Thyroid gland (tissue), 4 donors: ENCODE data around the gene LENG1. TPM values are rescaled to one million over a fixed set of nuclear protein-coding genes. Genes with fewer than 3 reads are reported as not detected.

Experiments
- DNase-seq, 2 donors: peaks; one replicate each; pipeline ENCODE4 v3.0.0-alpha.2; 2019
- H3K27ac ChIP-seq, 3 donors: fragments of 200-600 bp; sonication (generic); 1 replicate in 2 of 3; 2 replicates in 1 of 3; pipeline ENCODE4 v1.5.1; 2016 to 2019; ENCODE audit warnings: mild to moderate bottlenecking in 1 of 3, moderate library complexity in 1 of 3
- H3K27me3 ChIP-seq: fragments of 200-600 bp; sonication (generic); one replicate; pipeline ENCODE4 v1.5.1; 2019
- H3K36me3 ChIP-seq, 2 donors: fragments of 200-600 bp; sonication (generic); one replicate each; pipeline ENCODE4 v1.5.1; 2016 to 2019
- H3K4me1 ChIP-seq, 2 donors: fragments of 200-600 bp; sonication (generic); one replicate each; pipeline ENCODE4 v1.5.1; 2017 to 2019
- H3K4me3 ChIP-seq, 3 donors: fragments of 200-600 bp; sonication (generic); replicated peaks in 1 of 3; 1 replicate in 2 of 3; 2 replicates in 1 of 3; pipeline ENCODE4 v1.5.1; 2016; ENCODE audit warnings: mild to moderate bottlenecking in 1 of 3
- H3K9me3 ChIP-seq: fragments of 200-600 bp; sonication (generic); one replicate; pipeline ENCODE4 v1.5.1; 2017
- POLR2A ChIP-seq, 2 donors: fragments of 450-650 bp; IDR thresholded peaks; one replicate each; pipeline ENCODE4 v1.6.1; 2017; ENCODE audit warnings: antibody characterized with exemption in 2 of 2, mild to moderate bottlenecking in 2 of 2, moderate library complexity in 1 of 2
- WGBS, 2 donors: methylation state at CpG; one replicate each; pipeline ENCODE4 v1.1.5; 2017; 5-methylcytosine and 5-hydroxymethylcytosine counted together
- intact Hi-C: fragments of 100-400 bp; cut with DNase I; formaldehyde crosslinking; loops from one replicate; pipeline ENCODE4 v1.15.1; 2023
- total RNA-seq, 4 donors: library from RNA; depleted of rRNA; stranded (reverse); fragments of >200 nt; gene quantifications; one replicate each; pipeline ENCODE4 v1.2.3, GENCODE V29; 2016
- TF ChIP-seq, protein P1 (sequence below), 6 experiments: fragments of 200-600 bp in 3 of 6; fragments of 450-650 bp in 3 of 6; sonication (generic) in 3 of 6; IDR thresholded peaks; one replicate each; pipeline ENCODE4 v1.5.1; 2016 to 2019; ENCODE audit warnings: antibody characterized with exemption in 6 of 6, mild to moderate bottlenecking in 2 of 6, inconsistent platforms in 1 of 6, moderate library complexity in 1 of 6

LENG1 gene
- total RNA-seq, 4 donors from 2014 or later: 6.3 to 14.5 (median 8.2) TPM

DNA sequence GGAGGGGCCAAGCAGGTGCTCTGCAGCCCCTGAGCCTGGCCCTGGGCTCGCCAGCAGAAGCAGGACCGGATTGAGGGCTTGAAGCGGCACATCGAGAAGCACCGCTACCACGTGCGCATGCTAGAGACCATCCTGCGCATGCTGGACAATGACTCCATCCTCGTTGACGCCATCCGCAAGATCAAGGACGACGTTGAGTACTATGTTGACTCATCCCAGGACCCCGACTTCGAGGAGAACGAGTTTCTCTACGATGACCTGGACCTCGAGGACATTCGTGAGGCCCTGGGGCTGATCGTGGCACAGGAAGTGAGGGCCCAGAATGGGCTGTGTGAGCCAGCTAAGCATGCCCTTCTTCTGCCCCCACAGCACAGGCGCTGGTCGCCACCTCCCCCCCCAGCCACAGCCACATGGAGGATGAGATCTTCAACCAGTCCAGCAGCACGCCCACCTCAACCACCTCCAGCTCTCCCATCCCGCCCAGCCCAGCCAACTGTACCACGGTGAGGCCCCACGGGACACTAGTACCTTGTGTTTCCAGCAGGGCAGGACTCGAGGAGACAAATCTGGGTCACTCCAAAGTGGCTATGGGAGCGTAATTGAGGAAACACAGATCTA lies 13.9 kb downstream of the LENG1 start:
- WGBS, 2 donors: 94 to 95% methylated on average over 15 to 22 of the region's 28 CpGs
- peaks cover 6 to 12% of the 10 kb centered on the region in 2 donors for H3K4me1 ChIP-seq
- H3K9me3 ChIP-seq: no peaks in the 10 kb centered on the region
- TF ChIP-seq, protein P1, sequence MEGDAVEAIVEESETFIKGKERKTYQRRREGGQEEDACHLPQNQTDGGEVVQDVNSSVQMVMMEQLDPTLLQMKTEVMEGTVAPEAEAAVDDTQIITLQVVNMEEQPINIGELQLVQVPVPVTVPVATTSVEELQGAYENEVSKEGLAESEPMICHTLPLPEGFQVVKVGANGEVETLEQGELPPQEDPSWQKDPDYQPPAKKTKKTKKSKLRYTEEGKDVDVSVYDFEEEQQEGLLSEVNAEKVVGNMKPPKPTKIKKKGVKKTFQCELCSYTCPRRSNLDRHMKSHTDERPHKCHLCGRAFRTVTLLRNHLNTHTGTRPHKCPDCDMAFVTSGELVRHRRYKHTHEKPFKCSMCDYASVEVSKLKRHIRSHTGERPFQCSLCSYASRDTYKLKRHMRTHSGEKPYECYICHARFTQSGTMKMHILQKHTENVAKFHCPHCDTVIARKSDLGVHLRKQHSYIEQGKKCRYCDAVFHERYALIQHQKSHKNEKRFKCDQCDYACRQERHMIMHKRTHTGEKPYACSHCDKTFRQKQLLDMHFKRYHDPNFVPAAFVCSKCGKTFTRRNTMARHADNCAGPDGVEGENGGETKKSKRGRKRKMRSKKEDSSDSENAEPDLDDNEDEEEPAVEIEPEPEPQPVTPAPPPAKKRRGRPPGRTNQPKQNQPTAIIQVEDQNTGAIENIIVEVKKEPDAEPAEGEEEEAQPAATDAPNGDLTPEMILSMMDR (IDR thresholded peaks at IDR 0.05): no peak
- TF ChIP-seq POLR2A (IDR thresholded peaks at IDR 0.05): no peak
- H3K27ac ChIP-seq: no peak overlapping the region
- intact Hi-C loops: no loop called here
- peaks cover 80 to 81% of the 10 kb centered on the region in 2 donors for H3K36me3 ChIP-seq
- H3K4me3 ChIP-seq: no peak overlapping the region
- H3K27me3 ChIP-seq: no peaks in the 10 kb centered on the region
- no peak for DNase-seq

DNA sequence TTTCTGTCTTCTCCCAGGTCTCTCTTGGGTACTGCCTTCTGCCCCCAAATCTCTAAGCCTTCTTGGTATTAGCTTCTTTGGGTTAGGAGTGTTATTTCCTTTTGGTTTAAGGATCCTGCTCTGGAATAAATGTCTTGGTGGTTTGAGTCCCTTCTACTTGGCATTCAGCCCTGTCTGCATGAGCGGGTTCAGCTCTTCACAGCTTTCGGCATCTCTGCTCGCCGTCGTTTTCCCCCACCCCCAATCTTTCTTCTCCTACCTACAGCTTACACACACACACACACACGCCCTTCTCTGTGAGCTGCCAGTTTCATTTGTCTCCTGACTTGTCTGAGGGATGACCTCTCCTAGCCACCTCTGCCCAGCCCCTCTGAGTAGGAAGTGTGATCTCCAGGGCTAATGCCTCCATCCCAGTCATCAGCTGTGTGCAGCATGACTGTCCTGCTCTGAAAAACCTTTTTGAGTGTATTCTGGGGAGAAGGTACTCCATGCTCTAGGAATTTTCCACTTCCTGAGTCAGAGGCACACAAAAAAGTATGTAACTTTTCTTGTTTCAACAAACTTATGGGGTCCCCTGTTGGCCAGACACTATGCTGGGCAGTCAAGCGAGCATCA lies 17.2 kb downstream of the LENG1 start:
- peak; percentile 55 to 58 for DNase-seq
- intact Hi-C loops: no loop called here
- Histone ChIP-seq H3K4me1 (peaks cover 17 to 34% of the 10 kb centered on the region in 2 donors), H3K9me3 (no peaks in the 10 kb centered on the region), H3K27me3 (no peaks in the 10 kb centered on the region), H3K36me3 (peaks cover 47 to 49% of the 10 kb centered on the region in 2 donors), H3K4me3 (no peak overlapping the region), H3K27ac (no peak overlapping the region)
- no peak for TF ChIP-seq POLR2A (IDR thresholded peaks at IDR 0.05)
- TF ChIP-seq, protein P1 (IDR thresholded peaks at IDR 0.05): no peak
- WGBS, 2 donors: 31 to 49% methylated on average over 7 of the region's 7 CpGs

DNA sequence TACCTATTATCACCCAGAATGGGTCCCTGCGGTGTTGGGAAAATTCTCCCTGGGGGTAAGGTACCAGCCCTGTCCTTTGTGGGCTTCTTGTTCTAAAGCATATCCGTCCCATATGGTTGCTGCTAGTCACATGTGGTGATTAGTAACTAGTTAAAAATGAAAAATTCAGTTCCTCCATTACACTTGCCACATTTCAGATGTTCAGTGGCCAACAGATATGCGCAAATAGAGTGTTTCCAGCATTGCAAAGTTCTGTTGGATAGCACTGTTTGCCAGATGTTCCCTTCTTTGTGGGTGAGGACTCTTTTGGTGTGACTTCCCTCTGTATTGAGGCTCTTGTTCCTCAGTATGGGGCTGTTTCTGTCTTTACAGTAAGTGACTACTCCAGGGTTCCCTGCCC lies 18.2 kb downstream of the LENG1 start:
- TF ChIP-seq POLR2A (IDR thresholded peaks at IDR 0.05): no peak
- TF ChIP-seq, protein P1 (IDR thresholded peaks at IDR 0.05): no peak
- 95 to 97% methylated on average over 3 of the region's 3 CpGs for WGBS, 2 donors
- H3K27me3 ChIP-seq: no peaks in the 10 kb centered on the region
- intact Hi-C loops: no loop called here
- H3K9me3 ChIP-seq: no peaks in the 10 kb centered on the region
- DNase-seq: no peak
- peaks cover 37 to 40% of the 10 kb centered on the region in 2 donors for H3K36me3 ChIP-seq
- H3K27ac ChIP-seq: no peak overlapping the region
- no peak overlapping the region for H3K4me3 ChIP-seq
- peaks cover 21 to 34% of the 10 kb centered on the region in 2 donors for H3K4me1 ChIP-seq

DNA sequence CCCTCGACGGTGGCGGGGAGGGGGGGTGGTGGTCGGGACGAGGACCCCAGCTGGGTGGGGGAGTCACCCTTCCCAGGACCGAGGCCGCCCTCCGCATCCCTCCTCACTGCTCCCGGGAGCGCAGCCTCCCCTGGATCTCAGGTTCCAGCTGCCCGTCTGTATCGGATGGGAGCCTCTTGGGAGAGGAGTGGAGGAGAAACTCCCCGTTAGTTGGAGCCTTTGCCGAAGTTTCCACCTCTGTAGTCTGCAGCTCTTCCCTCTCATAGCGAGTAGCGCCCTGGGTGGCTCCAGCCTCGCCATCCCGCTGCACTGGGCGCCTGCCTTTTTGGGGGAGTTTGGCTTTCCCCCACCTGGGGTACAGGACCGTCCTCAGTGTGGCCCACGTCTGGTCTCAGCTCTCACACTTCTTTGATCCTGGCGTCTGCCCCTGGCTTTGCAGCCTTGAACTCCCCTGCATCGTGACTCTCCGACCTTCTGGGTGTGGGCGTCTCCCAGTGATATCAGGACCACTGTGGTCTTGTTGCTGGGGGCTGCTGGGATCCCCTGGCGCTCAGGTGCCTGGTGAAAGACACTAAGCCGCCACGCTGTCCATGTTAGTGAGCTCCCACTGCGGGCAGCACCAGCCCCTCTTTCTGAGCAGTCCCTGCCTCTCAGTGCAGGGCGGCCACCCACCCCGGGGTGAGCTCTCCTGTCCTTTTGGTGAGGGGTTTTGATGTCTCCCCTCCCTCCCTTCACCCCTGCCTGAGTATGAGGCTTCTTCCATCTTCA lies 20.8 kb downstream of the LENG1 start:
- Histone ChIP-seq H3K27ac (peak overlapping the region in 1 of 3 donors; percentile 96), H3K27me3 (no peaks in the 10 kb centered on the region), H3K9me3 (no peaks in the 10 kb centered on the region), H3K4me1 (peaks cover 26 to 41% of the 10 kb centered on the region in 2 donors), H3K36me3 (peaks cover 11 to 13% of the 10 kb centered on the region in 2 donors), H3K4me3 (peak overlapping the region; percentile 92 to 100 (median 97))
- intact Hi-C loops: no loop called here
- 29 to 43% methylated on average over 8 to 21 of the region's 31 CpGs for WGBS, 2 donors
- TF ChIP-seq, protein P1 (IDR thresholded peaks at IDR 0.05): no peak
- no peak for DNase-seq
